IgD-negative memory B cell (primary cell): ENCODE results near the gene ACTBL2. TPM values are rescaled to one million over a fixed set of nuclear protein-coding genes. Genes with fewer than 3 reads are reported as not detected.

Experiments
- H3K27ac Mint-ChIP-seq, 3 donors: one replicate each; pipeline ENCODE4 v1.8.0; 2020 to 2022; ENCODE audit warnings: mild to moderate bottlenecking in 3 of 3, mixed read lengths in 3 of 3, moderate library complexity in 1 of 3
- H3K27me3 Mint-ChIP-seq: one replicate; pipeline ENCODE4 v1.8.0; 2021; ENCODE audit warnings: mixed read lengths
- H3K36me3 Mint-ChIP-seq: one replicate; pipeline ENCODE4 v1.8.0; 2020; ENCODE audit warnings: mild to moderate bottlenecking, mixed read lengths
- H3K4me1 Mint-ChIP-seq, 3 donors: one replicate each; pipeline ENCODE4 v1.8.0; 2020 to 2022; ENCODE audit warnings: mixed read lengths in 3 of 3, mild to moderate bottlenecking in 1 of 3
- H3K4me3 Mint-ChIP-seq, 4 donors: one replicate each; pipeline ENCODE4 v1.8.0; 2020 to 2022; ENCODE audit warnings: mild to moderate bottlenecking in 4 of 4, mixed read lengths in 4 of 4, moderate library complexity in 3 of 4
- H3K9me3 Mint-ChIP-seq, 3 donors: one replicate each; pipeline ENCODE4 v1.8.0; 2020 to 2021; ENCODE audit warnings: mixed read lengths in 3 of 3, mild to moderate bottlenecking in 1 of 3
- polyA plus RNA-seq: library from polyadenylated mRNA; unstranded; fragments of 300-500 nt; fragmentation: Illumina TruSeq; gene quantifications from one replicate; pipeline ENCODE4 v1.2.3, GENCODE V29; 2021

The ACTBL2 gene
- polyA plus RNA-seq, 1 donor from 2014 or later = not detected

GRCh38 chr5:57501414-57502201, 19.0 kb upstream of the ACTBL2 start:
- Mint-ChIP-seq H3K27ac (no peak overlapping the region), H3K4me1 (peaks cover 0 to 2% (median 0%) of the 10 kb centered on the region in 3 donors), H3K9me3 (no peaks in the 10 kb centered on the region), H3K4me3 (no peak overlapping the region), H3K27me3 (peaks cover 8% of the 10 kb centered on the region), H3K36me3 (no peaks in the 10 kb centered on the region)

GRCh38 chr5:57499262-57500050, 16.8 kb upstream of the ACTBL2 start:
- Mint-ChIP-seq H3K27me3 (peaks cover 15% of the 10 kb centered on the region), H3K4me3 (peak overlapping the region in 3 of 4 donors; percentile 76 to 92 (median 88)), H3K4me1 (peaks cover 0 to 2% (median 0%) of the 10 kb centered on the region in 3 donors), H3K36me3 (no peaks in the 10 kb centered on the region), H3K27ac (no peak overlapping the region), H3K9me3 (no peaks in the 10 kb centered on the region)

GRCh38 chr5:57497733-57498132, 15.1 kb upstream of the ACTBL2 start:
- Mint-ChIP-seq H3K9me3 (no peaks in the 10 kb centered on the region), H3K27me3 (peaks cover 28% of the 10 kb centered on the region), H3K27ac (no peak overlapping the region), H3K4me3 (no peak overlapping the region), H3K36me3 (no peaks in the 10 kb centered on the region), H3K4me1 (peaks cover 0 to 2% (median 2%) of the 10 kb centered on the region in 3 donors)

GRCh38 chr5:57495285-57496086, 12.9 kb upstream of the ACTBL2 start:
- no peaks in the 10 kb centered on the region for H3K36me3 Mint-ChIP-seq
- peaks cover 34% of the 10 kb centered on the region for H3K27me3 Mint-ChIP-seq
- H3K9me3 Mint-ChIP-seq = no peaks in the 10 kb centered on the region
- peaks cover 0 to 2% (median 2%) of the 10 kb centered on the region in 3 donors for H3K4me1 Mint-ChIP-seq
- no peak overlapping the region for H3K4me3 Mint-ChIP-seq
- no peak overlapping the region for H3K27ac Mint-ChIP-seq

GRCh38 chr5:57494104-57495098, 11.8 kb upstream of the ACTBL2 start:
- Mint-ChIP-seq H3K27me3 (peaks cover 36% of the 10 kb centered on the region), H3K36me3 (no peaks in the 10 kb centered on the region), H3K9me3 (no peaks in the 10 kb centered on the region), H3K4me1 (peaks cover 0 to 2% (median 2%) of the 10 kb centered on the region in 3 donors), H3K4me3 (no peak overlapping the region), H3K27ac (peak overlapping the region in 1 of 3 donors; percentile 25)

- peaks cover 0 to 2% (median 0%) of the 10 kb centered on the region in 3 donors for H3K4me1 Mint-ChIP-seq
- no peaks in the 10 kb centered on the region for H3K36me3 Mint-ChIP-seq
- no peak overlapping the region for H3K4me3 Mint-ChIP-seq
- peaks cover 35% of the 10 kb centered on the region for H3K27me3 Mint-ChIP-seq
- H3K9me3 Mint-ChIP-seq = no peaks in the 10 kb centered on the region
- no peak overlapping the region for H3K27ac Mint-ChIP-seq
Observed at GRCh38 chr5:57493034-57493433, 10.4 kb upstream of the ACTBL2 start.

GRCh38 chr5:57492632-57493031, 10.0 kb upstream of the ACTBL2 start:
- Mint-ChIP-seq H3K27ac (no peak overlapping the region), H3K36me3 (no peaks in the 10 kb centered on the region), H3K27me3 (peaks cover 35% of the 10 kb centered on the region), H3K4me1 (peaks cover 0 to 2% (median 0%) of the 10 kb centered on the region in 3 donors), H3K4me3 (no peak overlapping the region), H3K9me3 (no peaks in the 10 kb centered on the region)

GRCh38 chr5:57491369-57491965, 8.9 kb upstream of the ACTBL2 start:
- H3K4me1 Mint-ChIP-seq = peaks cover 0 to 2% (median 0%) of the 10 kb centered on the region in 3 donors
- no peaks in the 10 kb centered on the region for H3K36me3 Mint-ChIP-seq
- no peaks in the 10 kb centered on the region for H3K9me3 Mint-ChIP-seq
- H3K27me3 Mint-ChIP-seq = peaks cover 38% of the 10 kb centered on the region
- H3K4me3 Mint-ChIP-seq = no peak overlapping the region
- no peak overlapping the region for H3K27ac Mint-ChIP-seq

- peaks cover 26% of the 10 kb centered on the region for H3K27me3 Mint-ChIP-seq
- no peak overlapping the region for H3K4me3 Mint-ChIP-seq
- H3K4me1 Mint-ChIP-seq = no peaks in the 10 kb centered on the region
- H3K27ac Mint-ChIP-seq = no peak overlapping the region
- no peaks in the 10 kb centered on the region for H3K9me3 Mint-ChIP-seq
- no peaks in the 10 kb centered on the region for H3K36me3 Mint-ChIP-seq
Observed at GRCh38 chr5:57488215-57488955, 5.8 kb upstream of the ACTBL2 start.

- Mint-ChIP-seq H3K4me1 (no peaks in the 10 kb centered on the region), H3K36me3 (no peaks in the 10 kb centered on the region), H3K27ac (no peak overlapping the region)
Observed at GRCh38 chr5:57486027-57486602, 3.5 kb upstream of the ACTBL2 start.

GRCh38 chr5:57478826-57479225, 3.8 kb downstream of the ACTBL2 start:
- Mint-ChIP-seq H3K27ac (no peak overlapping the region), H3K4me3 (no peak overlapping the region), H3K9me3 (no peaks in the 10 kb centered on the region), H3K4me1 (no peaks in the 10 kb centered on the region), H3K27me3 (peaks cover 8% of the 10 kb centered on the region), H3K36me3 (no peaks in the 10 kb centered on the region)

More at GRCh38 chr5:57486027-57486602, 3.5 kb upstream of the ACTBL2 start:
- H3K27me3 Mint-ChIP-seq = peaks cover 18% of the 10 kb centered on the region
- H3K4me3 Mint-ChIP-seq = no peak overlapping the region
- H3K9me3 Mint-ChIP-seq = no peaks in the 10 kb centered on the region

- no peaks in the 10 kb centered on the region for H3K36me3 Mint-ChIP-seq
- no peak overlapping the region for H3K4me3 Mint-ChIP-seq
- H3K27ac Mint-ChIP-seq = no peak overlapping the region
- no peaks in the 10 kb centered on the region for H3K4me1 Mint-ChIP-seq
- peaks cover 6% of the 10 kb centered on the region for H3K27me3 Mint-ChIP-seq
- H3K9me3 Mint-ChIP-seq = no peaks in the 10 kb centered on the region
Observed at GRCh38 chr5:57476601-57477056, 6.0 kb downstream of the ACTBL2 start.

- peaks cover 8% of the 10 kb centered on the region for H3K27me3 Mint-ChIP-seq
- H3K36me3 Mint-ChIP-seq = no peaks in the 10 kb centered on the region
- H3K9me3 Mint-ChIP-seq = peaks cover 0 to 2% (median 0%) of the 10 kb centered on the region in 3 donors
- H3K27ac Mint-ChIP-seq = no peak overlapping the region
- H3K4me3 Mint-ChIP-seq = no peak overlapping the region
- H3K4me1 Mint-ChIP-seq = no peaks in the 10 kb centered on the region
Observed at GRCh38 chr5:57470339-57470738, 12.3 kb downstream of the ACTBL2 start.
